Muscle layer of duodenum (tissue), 2 donors: ENCODE results near the gene CDH23.

Experiments used
- H3K27ac ChIP-seq: one replicate; pipeline ENCODE4 v1.7.0; 2013; ENCODE audit warnings: mild to moderate bottlenecking, low read length
- H3K27me3 ChIP-seq: one replicate; pipeline ENCODE4 v1.7.0; 2013; ENCODE audit warnings: low read depth, mild to moderate bottlenecking, control low read depth, low read length
- H3K36me3 ChIP-seq, 2 donors: one replicate each; pipeline ENCODE4 v1.7.0; 2013; ENCODE audit warnings: low read length in 2 of 2, control low read depth in 1 of 2, mild to moderate bottlenecking in 1 of 2; ENCODE audit not compliant: insufficient read depth in 2 of 2, control insufficient read depth in 1 of 2
- H3K4me1 ChIP-seq, 2 donors: one replicate each; pipeline ENCODE4 v1.7.0; 2013; ENCODE audit warnings: low read length in 2 of 2, mild to moderate bottlenecking in 2 of 2, control low read depth in 1 of 2, moderate library complexity in 1 of 2; ENCODE audit not compliant: insufficient read depth in 2 of 2, control insufficient read depth in 1 of 2
- H3K4me3 ChIP-seq, 2 donors: one replicate each; pipeline ENCODE4 v1.7.0; 2013; ENCODE audit warnings: low read length in 2 of 2, low read depth in 1 of 2, mild to moderate bottlenecking in 1 of 2
- H3K9me3 ChIP-seq, 2 donors: one replicate each; pipeline ENCODE4 v1.7.0; 2013; ENCODE audit warnings: low read length in 2 of 2, control low read depth in 1 of 2, mild to moderate bottlenecking in 1 of 2; ENCODE audit not compliant: control insufficient read depth in 1 of 2
- donor health status: healthy.

Gene CDH23

GRCh38 chr10:71801361-71801760 lies 404.6 kb downstream of the CDH23 start:
- H3K27me3 ChIP-seq = no peaks in the 10 kb centered on the region
- H3K4me1 ChIP-seq = no peaks in the 10 kb centered on the region
- no peaks in the 10 kb centered on the region for H3K9me3 ChIP-seq
- H3K27ac ChIP-seq = no peak overlapping the region
- no peak overlapping the region for H3K4me3 ChIP-seq
- no peaks in the 10 kb centered on the region for H3K36me3 ChIP-seq

DNA sequence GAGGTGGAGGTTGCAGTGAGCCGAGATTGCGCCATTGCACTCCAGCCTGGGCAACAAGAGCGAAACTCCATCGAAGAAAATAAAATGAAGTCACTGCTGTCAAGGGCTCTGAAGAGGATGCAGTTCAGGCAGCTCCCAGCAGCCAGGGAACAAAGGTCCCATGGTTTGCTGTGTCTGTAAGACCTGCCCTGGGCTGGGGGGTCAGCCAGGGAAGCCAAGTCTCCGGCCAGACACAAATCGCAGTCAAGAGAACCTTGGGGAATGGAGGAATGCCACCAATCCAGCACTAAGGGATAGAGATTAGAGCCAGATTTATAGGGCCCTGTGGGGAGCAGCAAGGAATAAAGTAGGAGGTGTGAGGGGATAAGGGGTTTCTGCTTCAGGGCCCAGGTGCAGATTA lies 405.5 kb downstream of the CDH23 start:
- no peaks in the 10 kb centered on the region for H3K36me3 ChIP-seq

GRCh38 chr10:71802715-71803488 lies 406.2 kb downstream of the CDH23 start:
- H3K9me3 ChIP-seq = no peaks in the 10 kb centered on the region
- no peak overlapping the region for H3K4me3 ChIP-seq
- H3K27ac ChIP-seq = no peak overlapping the region
- no peaks in the 10 kb centered on the region for H3K36me3 ChIP-seq
- H3K4me1 ChIP-seq = no peaks in the 10 kb centered on the region
- no peaks in the 10 kb centered on the region for H3K27me3 ChIP-seq

More for the DNA sequence above, 405.5 kb downstream of the CDH23 start:
- Histone ChIP-seq H3K4me1 (no peaks in the 10 kb centered on the region), H3K27me3 (no peaks in the 10 kb centered on the region), H3K9me3 (no peaks in the 10 kb centered on the region), H3K4me3 (no peak overlapping the region), H3K27ac (no peak overlapping the region)

GRCh38 chr10:71804077-71804476 lies 407.4 kb downstream of the CDH23 start:
- no peaks in the 10 kb centered on the region for H3K9me3 ChIP-seq
- no peaks in the 10 kb centered on the region for H3K4me1 ChIP-seq
- no peaks in the 10 kb centered on the region for H3K36me3 ChIP-seq
- no peak overlapping the region for H3K27ac ChIP-seq
- no peak overlapping the region for H3K4me3 ChIP-seq
- no peaks in the 10 kb centered on the region for H3K27me3 ChIP-seq

DNA sequence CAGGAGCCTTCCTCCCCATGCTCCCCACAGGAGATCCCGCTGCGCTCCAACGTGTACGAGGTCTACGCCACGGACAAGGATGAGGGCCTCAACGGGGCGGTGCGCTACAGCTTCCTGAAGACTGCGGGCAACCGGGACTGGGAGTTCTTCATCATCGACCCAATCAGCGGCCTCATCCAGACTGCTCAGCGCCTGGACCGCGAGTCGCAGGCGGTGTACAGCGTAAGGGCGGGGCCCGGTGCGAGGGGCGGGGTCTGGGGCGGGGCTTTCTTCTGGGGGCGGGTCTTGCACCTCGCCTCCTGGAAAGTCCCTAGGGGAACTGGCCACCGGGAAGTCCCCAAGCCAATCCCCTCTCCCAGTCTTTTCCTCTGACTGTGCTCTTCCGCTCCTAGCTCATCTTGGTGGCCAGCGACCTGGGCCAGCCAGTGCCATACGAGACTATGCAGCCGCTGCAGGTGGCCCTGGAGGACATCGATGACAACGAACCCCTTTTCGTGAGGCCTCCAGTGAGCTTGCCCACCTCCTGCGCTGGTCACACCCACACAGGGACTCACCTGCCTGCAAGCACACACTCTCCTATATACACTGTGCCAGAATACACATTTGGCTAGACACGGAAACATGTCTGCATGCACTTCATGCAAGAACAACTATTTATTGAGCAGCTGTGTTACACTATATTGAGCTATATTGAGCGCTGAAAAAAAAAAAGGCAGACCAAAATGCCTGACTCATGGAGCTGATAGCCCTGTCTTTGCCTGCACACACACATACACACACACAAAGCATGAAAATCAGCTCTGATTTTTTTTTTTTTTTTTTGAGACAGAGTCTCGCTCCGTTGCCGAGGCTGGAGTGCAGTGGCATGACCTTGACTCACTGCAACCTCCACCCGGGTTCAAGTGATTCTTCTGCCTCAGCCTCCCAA lies 409.3 kb downstream of the CDH23 start:
- H3K9me3 ChIP-seq = no peaks in the 10 kb centered on the region
- H3K4me3 ChIP-seq = no peak overlapping the region
- H3K4me1 ChIP-seq = no peaks in the 10 kb centered on the region
- no peaks in the 10 kb centered on the region for H3K27me3 ChIP-seq
- no peaks in the 10 kb centered on the region for H3K36me3 ChIP-seq
- H3K27ac ChIP-seq = no peak overlapping the region

DNA sequence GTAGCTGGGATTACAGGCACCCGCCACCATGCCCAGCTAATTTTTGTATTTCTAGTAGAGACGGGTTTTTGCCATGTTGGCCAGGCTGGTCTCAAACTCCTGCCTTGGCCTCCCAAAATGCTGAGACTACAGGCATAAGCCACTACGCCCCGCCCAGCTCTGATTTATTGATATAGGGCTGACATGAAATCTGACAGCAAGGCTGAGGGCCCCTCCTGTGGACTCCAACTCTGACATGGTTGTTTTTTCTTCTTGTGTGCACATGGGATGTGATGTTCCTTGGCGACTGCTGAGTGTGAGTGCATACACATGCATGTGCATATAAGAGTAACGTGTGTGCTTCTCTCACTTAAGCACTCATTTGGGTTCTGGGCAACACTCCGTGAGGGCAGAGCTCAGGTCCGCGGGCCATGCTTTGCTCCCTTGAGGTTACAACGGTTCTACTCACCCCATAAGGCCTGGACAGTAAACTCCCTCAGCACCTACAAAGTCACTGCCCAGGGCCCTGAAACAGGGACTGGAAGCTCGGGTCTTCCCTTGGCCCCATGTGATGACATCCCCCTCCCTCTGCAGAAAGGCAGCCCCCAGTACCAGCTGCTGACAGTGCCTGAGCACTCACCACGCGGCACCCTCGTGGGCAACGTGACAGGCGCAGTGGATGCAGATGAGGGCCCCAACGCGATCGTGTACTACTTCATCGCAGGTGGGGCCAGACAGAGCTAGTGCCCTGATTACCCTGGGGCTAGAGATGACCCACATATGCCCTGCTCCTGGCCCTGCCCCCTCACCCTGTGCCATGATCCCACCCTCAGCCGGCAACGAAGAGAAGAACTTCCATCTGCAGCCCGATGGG lies 410.2 kb downstream of the CDH23 start:
- no peaks in the 10 kb centered on the region for H3K9me3 ChIP-seq
- H3K27me3 ChIP-seq = no peaks in the 10 kb centered on the region
- no peak overlapping the region for H3K4me3 ChIP-seq
- H3K36me3 ChIP-seq = no peaks in the 10 kb centered on the region
- no peak overlapping the region for H3K27ac ChIP-seq
- peaks cover 0 to 5% of the 10 kb centered on the region in 2 donors for H3K4me1 ChIP-seq

- Histone ChIP-seq H3K36me3 (no peaks in the 10 kb centered on the region), H3K27ac (no peak overlapping the region), H3K9me3 (no peaks in the 10 kb centered on the region), H3K4me1 (peaks cover 0 to 14% of the 10 kb centered on the region in 2 donors), H3K4me3 (no peak overlapping the region), H3K27me3 (no peaks in the 10 kb centered on the region)
These were observed 411.1 kb downstream of the CDH23 start for GRCh38 chr10:71807557-71808510.

DNA sequence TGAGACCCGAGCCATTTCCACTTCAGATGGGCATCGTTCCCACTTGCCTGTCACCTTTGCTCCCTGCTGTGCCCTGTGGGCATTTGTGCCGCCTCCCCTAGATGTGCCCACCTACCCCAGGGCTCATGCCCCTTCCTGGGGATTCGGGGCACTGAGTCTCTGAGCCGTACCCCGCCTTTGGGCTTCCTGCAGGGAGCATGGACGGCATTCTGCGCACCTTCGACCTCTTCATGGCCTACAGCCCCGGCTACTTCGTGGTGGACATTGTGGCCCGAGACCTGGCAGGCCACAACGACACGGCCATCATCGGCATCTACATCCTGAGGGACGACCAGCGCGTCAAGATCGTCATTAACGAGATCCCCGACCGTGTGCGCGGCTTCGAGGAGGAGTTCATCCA lies 412.9 kb downstream of the CDH23 start:
- H3K4me1 ChIP-seq = peaks cover 0 to 19% of the 10 kb centered on the region in 2 donors
- no peaks in the 10 kb centered on the region for H3K9me3 ChIP-seq
- H3K36me3 ChIP-seq = no peaks in the 10 kb centered on the region
- H3K4me3 ChIP-seq = no peak overlapping the region
- H3K27me3 ChIP-seq = no peaks in the 10 kb centered on the region
- H3K27ac ChIP-seq = no peak overlapping the region

DNA sequence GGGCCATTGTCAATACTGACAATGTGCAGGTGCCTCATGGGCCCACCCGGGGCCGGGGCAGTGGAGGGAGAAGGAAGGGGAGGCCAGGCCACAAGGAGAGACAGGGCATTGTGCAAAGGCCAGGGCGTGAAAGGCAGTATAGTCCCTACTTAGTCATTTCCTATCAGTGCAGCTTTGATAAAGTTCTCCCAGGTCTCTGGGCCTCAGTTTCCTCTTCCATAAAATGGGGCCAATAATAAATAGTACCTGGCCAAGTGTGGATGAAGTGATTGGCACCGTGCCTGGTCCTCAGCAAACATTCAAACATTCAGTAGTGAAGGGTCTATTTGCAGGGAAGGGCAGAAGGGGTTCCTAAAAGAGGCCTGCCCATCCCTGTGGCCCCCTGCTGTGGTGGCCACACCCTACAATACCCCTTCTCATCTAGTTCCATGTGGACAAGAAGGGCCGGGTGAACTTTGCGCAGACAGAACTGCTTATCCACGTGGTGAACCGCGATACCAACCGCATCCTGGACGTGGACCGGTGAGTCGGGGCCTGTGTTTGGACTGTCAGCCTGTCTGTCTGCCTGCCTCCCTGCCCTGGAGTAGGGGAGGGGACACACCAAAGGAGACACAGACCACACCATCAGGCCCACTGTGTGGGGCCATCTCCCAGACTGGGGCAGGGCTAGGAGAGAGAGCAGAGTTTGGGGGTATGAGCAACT lies 413.5 kb downstream of the CDH23 start:
- no peaks in the 10 kb centered on the region for H3K36me3 ChIP-seq
- no peak overlapping the region for H3K4me3 ChIP-seq
- no peak overlapping the region for H3K27ac ChIP-seq
- H3K4me1 ChIP-seq = peaks cover 0 to 19% of the 10 kb centered on the region in 2 donors
- no peaks in the 10 kb centered on the region for H3K27me3 ChIP-seq
- no peaks in the 10 kb centered on the region for H3K9me3 ChIP-seq

GRCh38 chr10:71811351-71811750 lies 414.6 kb downstream of the CDH23 start:
- Histone ChIP-seq H3K9me3 (no peaks in the 10 kb centered on the region), H3K4me1 (peaks cover 0 to 25% of the 10 kb centered on the region in 2 donors), H3K36me3 (peaks cover 11 to 12% of the 10 kb centered on the region in 2 donors), H3K27me3 (no peaks in the 10 kb centered on the region), H3K4me3 (no peak overlapping the region), H3K27ac (no peak overlapping the region)
